ENCODE data around the gene PCAT6. TPM values are rescaled to one million over a fixed set of nuclear protein-coding genes. Genes with fewer than 3 reads are reported as not detected.

PCAT6 gene
- total RNA-seq, 2 donors from 2014 or later: 6.2 to 9.0 TPM

- no peak for DNase-seq (ENCODE audit: low spot score)
- Histone ChIP-seq H3K4me1 (replicated peaks) (no peaks in the 10 kb centered on the region), H3K4me3 (no peak overlapping the region), H3K27ac (no peak overlapping the region), H3K27me3 (replicated peaks; ENCODE audit: insufficient read depth) (no peaks in the 10 kb centered on the region), H3K36me3 (no peaks in the 10 kb centered on the region), H3K9me3 (no peaks in the 10 kb centered on the region)
- TF ChIP-seq POLR2AphosphoS5 (IDR thresholded peaks at IDR 0.05) (no peak), CTCF (IDR thresholded peaks at IDR 0.05) (no peak), POLR2A (IDR thresholded peaks at IDR 0.05) (no peak)
- intact Hi-C loops (cut with DNase I): no loop called here
- 76% methylated on average over 2 of the region's 2 CpGs for whole genome bisulfite sequencing
Observed at GRCh38 chr1:202802034-202802433, 8.7 kb upstream of the PCAT6 start.

GRCh38 chr1:202802998-202803932 lies 7.5 kb upstream of the PCAT6 start:
- no peaks in the 10 kb centered on the region for H3K4me1 ChIP-seq (replicated peaks)
- intact Hi-C loops (cut with DNase I): no loop called here
- no peak overlapping the region for H3K27ac ChIP-seq
- no peaks in the 10 kb centered on the region for H3K9me3 ChIP-seq
- 87% methylated on average over 15 of the region's 15 CpGs for WGBS
- H3K4me3 ChIP-seq: no peak overlapping the region
- DNase-seq (ENCODE audit: low spot score): no peak
- TF ChIP-seq POLR2AphosphoS5 (IDR thresholded peaks at IDR 0.05): no peak
- TF ChIP-seq POLR2A (IDR thresholded peaks at IDR 0.05): no peak
- no peak for TF ChIP-seq CTCF (IDR thresholded peaks at IDR 0.05)
- H3K27me3 ChIP-seq (replicated peaks; ENCODE audit: insufficient read depth): no peaks in the 10 kb centered on the region
- H3K36me3 ChIP-seq: no peaks in the 10 kb centered on the region

- intact Hi-C loops (cut with DNase I): no loop called here
- Histone ChIP-seq H3K9me3 (no peaks in the 10 kb centered on the region), H3K36me3 (no peaks in the 10 kb centered on the region), H3K27ac (no peak overlapping the region), H3K4me3 (no peak overlapping the region), H3K4me1 (replicated peaks) (no peaks in the 10 kb centered on the region), H3K27me3 (replicated peaks; ENCODE audit: insufficient read depth) (no peaks in the 10 kb centered on the region)
- no peak for DNase-seq (ENCODE audit: low spot score)
- TF ChIP-seq POLR2A (IDR thresholded peaks at IDR 0.05): no peak
- no peak for TF ChIP-seq CTCF (IDR thresholded peaks at IDR 0.05)
- no peak for TF ChIP-seq POLR2AphosphoS5 (IDR thresholded peaks at IDR 0.05)
- WGBS: 71% methylated on average over 4 of the region's 4 CpGs
Observed at GRCh38 chr1:202804126-202804525, 6.6 kb upstream of the PCAT6 start.

GRCh38 chr1:202805886-202806844 lies 4.6 kb upstream of the PCAT6 start:
- Histone ChIP-seq H3K4me1 (replicated peaks) (no peaks in the 10 kb centered on the region), H3K27me3 (replicated peaks; ENCODE audit: insufficient read depth) (no peaks in the 10 kb centered on the region), H3K27ac (peak overlapping the region; percentile 93 to 95), H3K9me3 (no peaks in the 10 kb centered on the region), H3K4me3 (peak overlapping the region; percentile 88 to 99), H3K36me3 (no peaks in the 10 kb centered on the region)
- intact Hi-C loops (cut with DNase I): no loop called here
- no peak for TF ChIP-seq CTCF (IDR thresholded peaks at IDR 0.05)
- no peak for TF ChIP-seq POLR2AphosphoS5 (IDR thresholded peaks at IDR 0.05)
- WGBS: 14% methylated on average over 7 of the region's 7 CpGs
- no peak for DNase-seq (ENCODE audit: low spot score)

All from prostate gland (tissue), 2 donors.